ENCODE measurements around the gene AHNAK.

Gene AHNAK

GRCh38 chr11:62547691-62548281 lies 1.2 kb upstream of the AHNAK start:
- no peak overlapping the region for H3K27ac ChIP-seq (replicated peaks)
- no peaks in the 10 kb centered on the region for H3K27me3 ChIP-seq (ENCODE audit: insufficient read depth, poor library complexity, severe bottlenecking)
- TF ChIP-seq REST (IDR thresholded peaks at IDR 0.05; ENCODE audit: insufficient replicate concordance, low read depth) = no peak
- TF ChIP-seq GABPA (IDR thresholded peaks at IDR 0.05; ENCODE audit: low read depth) = no peak
- no peak for TF ChIP-seq POLR2AphosphoS5 (IDR thresholded peaks at IDR 0.05; ENCODE audit: low read depth)
- TF ChIP-seq CTCF (IDR thresholded peaks at IDR 0.05; ENCODE audit: insufficient read depth, low read length) = no peak
- no peak for TF ChIP-seq SPI1 (IDR thresholded peaks at IDR 0.05; ENCODE audit: borderline replicate concordance, low read depth)
- no peak for DNase-seq (ENCODE audit: low read depth in 1 of 2, low spot score in 1 of 2)
- H3K4me3 ChIP-seq (replicated peaks; ENCODE audit: insufficient read depth, low read length) = no peak overlapping the region

- no peak for DNase-seq (ENCODE audit: low read depth in 1 of 2, low spot score in 1 of 2)
- peak overlapping the region; percentile 65 for H3K4me3 ChIP-seq (replicated peaks; ENCODE audit: insufficient read depth, low read length)
- TF ChIP-seq CTCF (IDR thresholded peaks at IDR 0.05; ENCODE audit: insufficient read depth, low read length) (no peak), POLR2AphosphoS5 (IDR thresholded peaks at IDR 0.05; ENCODE audit: low read depth) (no peak), SPI1 (IDR thresholded peaks at IDR 0.05; ENCODE audit: borderline replicate concordance, low read depth) (no peak), GABPA (IDR thresholded peaks at IDR 0.05; ENCODE audit: low read depth) (no peak), REST (IDR thresholded peaks at IDR 0.05; ENCODE audit: insufficient replicate concordance, low read depth) (no peak)
- H3K27me3 ChIP-seq (ENCODE audit: insufficient read depth, poor library complexity, severe bottlenecking) = no peaks in the 10 kb centered on the region
- no peak overlapping the region for H3K27ac ChIP-seq (replicated peaks)
Observed at GRCh38 chr11:62546929-62547625, 471 bp upstream of the AHNAK start.

- H3K4me3 ChIP-seq (replicated peaks; ENCODE audit: insufficient read depth, low read length) = peak overlapping the region; percentile 65
- H3K27me3 ChIP-seq (ENCODE audit: insufficient read depth, poor library complexity, severe bottlenecking) = no peaks in the 10 kb centered on the region
- TF ChIP-seq CTCF (IDR thresholded peaks at IDR 0.05; ENCODE audit: insufficient read depth, low read length) = no peak
- no peak for TF ChIP-seq SPI1 (IDR thresholded peaks at IDR 0.05; ENCODE audit: borderline replicate concordance, low read depth)
- TF ChIP-seq POLR2AphosphoS5 (IDR thresholded peaks at IDR 0.05; ENCODE audit: low read depth) = peak; percentile 84
- peak; percentile 77 to 95 for DNase-seq (ENCODE audit: low read depth in 1 of 2, low spot score in 1 of 2)
- H3K27ac ChIP-seq (replicated peaks) = peak overlapping the region; percentile 62
Observed at GRCh38 chr11:62545437-62546243, 966 bp downstream of the AHNAK start.
